Non-pigmented ciliary epithelial cell (primary cell): ENCODE measurements around the gene PHACTR3.
"Not testable (repeated sequence)": the region's sequence is repeated elsewhere in the genome, so short reads cannot be mapped to it uniquely, and the experiment has no call there.

ENCODE experiments used
- DNase-seq: peaks from one replicate; pipeline ENCODE4 v3.0.0-alpha.2; 2010; ENCODE audit warnings: low read depth

PHACTR3 gene

GRCh38 chr20:59603781-59604541 lies at the start of gene PHACTR3:
TSS of gene PHACTR3 (plus strand) at chr20:59604540. CDS start at chr20:59605015, 475 bp downstream.
- no peak for DNase-seq

GRCh38 chr20:59557733-59558529 lies 46.4 kb upstream of the PHACTR3 start:
- DNase-seq, result not testable (repeated sequence)

DNA sequence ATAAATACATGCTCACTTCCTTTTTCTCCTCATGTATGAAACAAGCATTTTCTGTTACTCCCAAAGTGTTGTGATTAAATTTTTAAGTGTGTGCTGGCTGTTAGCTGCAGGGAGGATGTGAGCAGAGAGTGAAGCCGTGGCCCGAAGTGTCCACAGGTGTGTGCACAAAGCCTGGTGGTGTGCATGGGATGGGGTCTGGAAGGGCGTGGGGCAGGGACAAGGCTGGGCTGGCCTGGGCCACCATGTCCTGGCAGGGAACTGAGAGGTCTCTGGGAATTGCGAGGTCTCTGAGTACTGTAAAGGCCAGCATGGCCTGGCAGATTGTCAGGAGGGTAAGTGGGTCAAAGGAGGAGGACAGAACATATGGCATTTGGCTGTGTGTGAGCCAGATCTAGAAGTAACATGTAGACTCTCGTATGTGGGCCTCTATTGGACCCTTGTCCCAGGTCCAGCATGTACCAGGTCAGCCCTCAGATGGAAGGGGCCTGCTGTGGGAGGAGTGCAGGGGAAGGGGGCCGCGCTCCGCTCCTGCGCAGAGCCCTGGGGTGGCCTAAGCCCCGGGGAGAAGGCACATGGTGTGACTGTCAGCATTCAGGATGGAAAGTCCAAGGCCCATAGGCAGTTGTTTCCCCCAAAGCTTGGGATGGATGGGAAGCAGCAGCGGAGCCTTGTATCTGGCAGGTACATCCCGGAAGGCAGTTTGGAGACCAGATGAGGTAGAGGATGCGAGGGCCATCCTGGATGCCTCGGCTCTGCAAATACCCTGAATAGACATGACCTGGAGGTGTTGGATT lies 45.1 kb upstream of the PHACTR3 start:
- no peak for DNase-seq

- no peak for DNase-seq
Measured at GRCh38 chr20:59559863-59560262, 44.5 kb upstream of the PHACTR3 start.

DNA sequence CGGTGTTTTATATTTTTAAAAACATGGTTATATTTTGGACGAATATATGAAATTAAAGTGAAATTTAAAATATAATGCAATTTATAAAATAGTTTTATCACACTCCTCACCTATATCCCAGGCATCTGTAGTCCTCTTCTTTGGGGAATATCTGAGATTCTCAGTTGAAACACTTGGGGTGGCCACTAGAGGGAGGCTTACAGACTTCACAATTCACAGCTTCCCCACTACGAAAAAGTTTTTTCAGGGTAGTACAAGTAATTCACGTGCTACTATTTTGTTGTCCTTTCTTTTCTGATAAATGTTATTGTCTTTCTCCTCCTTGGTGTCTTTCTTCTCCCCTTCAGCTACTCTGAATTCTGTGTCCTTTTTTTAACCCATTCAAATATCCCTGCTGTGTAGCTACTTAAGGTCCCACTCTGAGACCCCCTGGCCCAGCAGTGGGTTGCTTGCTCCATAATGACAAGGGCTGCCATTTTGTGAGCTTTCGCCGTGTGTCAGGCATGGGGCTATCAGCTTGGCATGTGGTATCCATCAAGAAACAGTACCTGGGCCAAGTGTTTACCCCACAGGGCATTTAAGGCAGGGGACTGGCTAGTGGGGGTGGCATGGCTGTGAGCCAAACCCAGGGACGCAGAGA lies 43.6 kb upstream of the PHACTR3 start:
- DNase-seq, result no peak

DNA sequence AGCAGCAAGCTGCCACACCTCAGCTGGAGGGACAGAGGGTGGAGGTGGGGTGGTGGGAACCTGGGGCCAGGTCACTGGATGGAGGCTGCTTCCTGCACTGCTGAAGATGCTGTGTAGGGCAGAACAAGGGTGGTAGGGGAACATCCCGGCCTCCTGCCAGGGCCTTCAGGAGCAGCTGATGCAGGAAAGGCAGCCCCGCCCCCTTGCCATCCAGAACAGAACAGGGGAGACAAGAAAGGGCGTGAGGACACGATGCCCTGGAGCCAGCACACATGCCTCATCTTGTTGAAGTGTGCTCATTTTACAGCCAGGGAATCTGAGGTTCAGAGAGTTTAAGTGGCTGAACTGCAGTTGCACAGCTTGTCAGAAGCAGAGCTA lies 43.1 kb upstream of the PHACTR3 start:
- no peak for DNase-seq

GRCh38 chr20:59561614-59562277 lies 42.6 kb upstream of the PHACTR3 start:
- DNase-seq, result no peak

DNA sequence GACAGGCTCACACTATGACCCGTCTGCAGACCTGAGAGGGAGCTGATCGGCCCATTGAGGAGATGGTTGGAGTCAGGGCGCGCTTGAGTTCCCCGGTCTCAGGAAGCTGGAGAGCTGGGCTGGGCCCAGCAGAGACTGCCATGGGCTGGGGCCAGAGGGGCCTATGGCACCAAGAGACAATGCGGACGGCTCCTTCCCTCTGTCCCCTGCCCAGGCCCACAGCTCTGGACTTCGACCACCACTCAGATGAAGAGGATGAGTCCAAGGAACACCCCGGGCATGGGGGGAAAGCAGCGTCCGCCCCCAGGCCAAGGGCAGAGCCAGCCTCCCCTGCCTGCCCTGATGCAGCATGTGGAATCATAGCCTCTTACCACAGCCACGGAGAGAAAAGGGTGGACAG lies 40.2 kb upstream of the PHACTR3 start:
- DNase-seq, result no peak

GRCh38 chr20:59564943-59565342 lies 39.4 kb upstream of the PHACTR3 start:
- no peak for DNase-seq

DNA sequence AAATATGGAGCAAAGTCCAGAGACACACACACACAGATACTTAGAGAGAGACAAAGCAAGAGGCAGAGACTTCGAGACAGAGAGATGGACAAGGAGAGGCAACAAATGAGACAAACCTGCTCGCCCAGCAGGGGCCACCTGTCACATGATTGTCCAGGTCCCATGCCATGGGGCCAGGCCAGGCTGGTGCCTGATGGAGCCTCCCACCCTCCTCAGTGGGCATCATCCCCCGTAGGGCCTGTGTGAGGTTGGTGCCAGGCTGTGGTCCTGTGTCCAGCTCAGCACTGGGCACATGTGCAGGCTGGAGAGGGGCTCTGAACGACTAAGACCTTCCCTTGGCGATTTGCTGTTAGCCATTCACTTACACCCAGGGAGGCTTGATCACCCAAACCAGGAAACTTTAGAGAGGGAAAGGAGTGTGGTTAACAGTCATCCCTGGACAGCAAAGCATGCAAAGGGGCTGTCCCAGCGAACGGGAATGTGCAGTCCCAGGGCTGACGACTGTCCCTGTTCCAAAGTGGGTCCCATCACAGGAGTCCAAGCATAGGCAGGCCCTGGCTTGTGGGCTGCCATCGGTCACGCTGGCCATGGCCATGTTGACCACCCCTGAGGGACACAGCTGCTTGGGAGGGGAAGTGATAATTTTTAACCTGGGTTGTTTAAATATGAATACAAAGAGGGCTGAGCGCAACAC lies 38.4 kb upstream of the PHACTR3 start:
- DNase-seq, result no peak

GRCh38 chr20:59566631-59567524 lies 37.5 kb upstream of the PHACTR3 start:
- no peak for DNase-seq

GRCh38 chr20:59567585-59568508 lies 36.5 kb upstream of the PHACTR3 start:
- DNase-seq, result no peak

DNA sequence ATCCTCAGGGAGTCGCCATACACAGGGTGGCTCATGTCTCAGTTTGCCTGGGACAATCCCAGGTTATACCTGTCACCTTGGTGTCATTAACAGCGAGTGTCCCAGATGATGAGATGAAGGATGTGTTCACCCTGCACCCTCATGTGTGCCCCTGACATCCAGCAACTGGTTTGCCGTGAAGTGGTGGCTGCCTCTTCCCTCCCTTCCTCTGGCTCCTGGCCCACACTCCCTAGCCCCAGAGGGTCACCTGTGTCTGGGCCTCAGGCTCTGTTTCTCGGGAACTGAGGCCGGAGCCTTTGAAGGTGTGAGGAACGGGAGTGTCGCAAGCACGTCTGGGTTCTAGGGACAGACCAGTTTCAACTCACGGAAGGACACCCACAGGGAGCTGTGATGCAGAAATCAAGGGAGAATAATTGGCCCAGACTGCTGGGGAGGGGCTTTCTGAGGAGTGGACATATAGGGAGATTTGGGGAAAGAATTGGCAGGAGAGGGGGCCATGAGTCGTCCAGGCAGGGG lies 35.8 kb upstream of the PHACTR3 start:
- no peak for DNase-seq

- no peak for DNase-seq
Measured at GRCh38 chr20:59569305-59569704, 35.0 kb upstream of the PHACTR3 start.

DNA sequence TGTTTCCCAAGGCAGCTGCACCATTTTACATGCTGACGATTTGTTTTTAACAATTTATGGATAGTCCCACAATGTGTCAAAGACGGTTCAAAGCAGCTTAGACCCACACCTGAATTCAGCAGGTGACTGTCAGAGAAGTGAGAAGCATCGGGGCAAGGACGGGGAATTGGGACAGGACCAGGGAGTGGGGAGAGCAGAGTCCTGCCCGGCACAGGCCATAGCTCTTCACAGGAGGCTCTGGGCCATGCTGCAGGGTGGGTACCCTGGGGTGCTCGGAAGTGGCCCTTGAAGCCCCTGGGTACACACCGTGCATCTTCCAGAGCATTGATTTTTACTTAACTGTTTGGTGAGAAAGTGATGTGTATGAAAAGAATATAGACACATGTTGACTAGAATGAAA lies 33.2 kb upstream of the PHACTR3 start:
- no peak for DNase-seq

DNA sequence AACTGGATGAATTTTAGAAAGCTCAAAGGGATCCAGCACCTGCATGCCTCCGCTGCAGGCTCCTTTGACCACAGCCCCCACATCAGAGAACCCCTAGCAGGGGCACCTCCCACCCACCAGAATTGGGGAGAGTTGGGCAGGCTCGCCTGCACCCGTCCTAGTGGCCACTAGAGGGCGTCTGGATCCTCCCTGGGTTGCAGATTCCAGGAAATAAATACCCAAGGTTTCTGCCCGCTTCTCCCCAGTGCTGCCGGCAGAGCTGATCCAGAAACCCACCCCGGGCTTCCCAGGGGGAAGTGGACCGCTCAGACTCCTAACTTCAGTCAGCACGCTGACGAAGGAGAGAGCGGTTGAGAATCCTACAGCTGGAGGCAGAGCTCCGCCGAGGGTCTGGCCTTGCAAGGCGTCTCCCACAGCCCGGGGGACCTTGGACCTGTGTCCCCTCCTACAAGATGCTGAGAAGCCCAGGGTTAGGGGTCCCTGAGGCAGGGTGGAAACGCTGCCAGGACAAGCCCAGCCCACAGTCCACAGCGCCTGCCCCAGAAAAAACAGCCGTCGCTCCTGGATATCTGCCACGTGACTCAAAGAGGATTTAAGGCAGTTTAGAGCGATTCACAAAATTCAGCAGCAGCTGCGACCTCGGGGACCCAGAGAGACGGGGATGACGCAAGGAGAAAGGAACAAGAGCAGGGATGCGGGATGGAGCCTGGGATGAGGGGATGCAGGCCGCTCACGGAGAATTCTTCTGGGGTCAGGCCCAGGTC lies 32.6 kb upstream of the PHACTR3 start:
- peak; percentile 8 for DNase-seq

GRCh38 chr20:59572515-59572914 lies 31.8 kb upstream of the PHACTR3 start:
- DNase-seq, result no peak

GRCh38 chr20:59573837-59574236 lies 30.5 kb upstream of the PHACTR3 start:
- DNase-seq, result no peak
